OCI-LY1 (cell line): ENCODE results near the gene CDH4.

ENCODE experiments used
- H2AFZ ChIP-seq: fragments of 200-600 bp; sonication (generic), shearing (Covaris generic); 2 replicates; pipeline ENCODE4 v1.6.0; 2014; ENCODE audit warnings: antibody characterized with exemption, mild to moderate bottlenecking, low read length
- H3F3A ChIP-seq: fragments of 200-600 bp; sonication (generic), shearing (Covaris generic); 2 replicates; pipeline ENCODE4 v1.6.0; 2014; ENCODE audit warnings: mild to moderate bottlenecking, antibody characterized with exemption, low read length, moderate library complexity; ENCODE audit not compliant: insufficient read depth
- H3K27ac ChIP-seq: fragments of 200-600 bp; sonication (generic); 2 replicates; pipeline ENCODE4 v1.5.1; 2014; ENCODE audit warnings: low read length, mixed run types, mild to moderate bottlenecking, low read depth; ENCODE audit not compliant: poor library complexity, severe bottlenecking
- H3K27me3 ChIP-seq: fragments of 200-600 bp; sonication (generic); 2 replicates; pipeline ENCODE4 v1.6.0; 2014; ENCODE audit warnings: antibody characterized with exemption, mild to moderate bottlenecking, low read length, moderate library complexity; ENCODE audit not compliant: insufficient read depth
- H3K36me3 ChIP-seq: fragments of 200-600 bp; sonication (generic); 2 replicates; pipeline ENCODE4 v1.6.1; 2014; ENCODE audit warnings: mild to moderate bottlenecking, antibody characterized with exemption, low read length, moderate library complexity, mixed read lengths; ENCODE audit not compliant: insufficient read depth
- H3K4me1 ChIP-seq: fragments of 200-600 bp; sonication (generic); 2 replicates; pipeline ENCODE4 v1.5.1; 2014; ENCODE audit warnings: mild to moderate bottlenecking, low read length, moderate library complexity; ENCODE audit not compliant: insufficient read depth, severe bottlenecking
- H3K4me2 ChIP-seq: fragments of 200-600 bp; sonication (generic), shearing (Covaris generic); 2 replicates; pipeline ENCODE4 v1.6.1; 2014; ENCODE audit warnings: low read length
- H3K4me3 ChIP-seq: fragments of 200-600 bp; sonication (generic); 2 replicates; pipeline ENCODE4 v1.5.1; 2014; ENCODE audit warnings: low read length, low read depth, mild to moderate bottlenecking, mixed read lengths; ENCODE audit not compliant: poor library complexity, severe bottlenecking
- H3K79me2 ChIP-seq: fragments of 200-600 bp; shearing (Covaris generic); 2 replicates; pipeline ENCODE4 v1.6.1; 2016; ENCODE audit warnings: mixed run types, low read length, mixed read lengths; ENCODE audit not compliant: insufficient read depth
- H3K9ac ChIP-seq: fragments of 200-600 bp; sonication (generic), shearing (Covaris generic); 2 replicates; pipeline ENCODE4 v1.6.1; 2014; ENCODE audit warnings: mild to moderate bottlenecking, low read length, mixed read lengths
- H3K9me2 ChIP-seq: fragments of 200-600 bp; sonication (generic), shearing (Covaris generic); 2 replicates; pipeline ENCODE4 v1.6.1; 2014; ENCODE audit warnings: low read depth, mild to moderate bottlenecking, low read length, mixed read lengths
- H3K9me3 ChIP-seq: fragments of 200-600 bp; shearing (Covaris generic); 2 replicates; pipeline ENCODE4 v1.6.1; 2014; ENCODE audit warnings: low read length, mixed read lengths
- H4K20me1 ChIP-seq: fragments of 200-600 bp; sonication (generic), shearing (Covaris generic); 2 replicates; pipeline ENCODE4 v1.6.0; 2016; ENCODE audit warnings: mild to moderate bottlenecking, low read length; ENCODE audit not compliant: insufficient read depth
- CTCF ChIP-seq: fragments of 200-600 bp; sonication (generic), shearing (Covaris generic); IDR thresholded peaks from 2 replicates; pipeline ENCODE4 v1.5.1; 2017; ENCODE audit warnings: mild to moderate bottlenecking, antibody characterized with exemption, low read length, moderate library complexity, mixed read lengths
- EZH2 ChIP-seq: fragments of 200-600 bp; sonication (generic), shearing (Covaris generic); IDR thresholded peaks from 2 replicates; pipeline ENCODE4 v1.8.0; 2017; ENCODE audit warnings: borderline replicate concordance, mixed run types, mild to moderate bottlenecking, antibody characterized with exemption, low read length, moderate library complexity, mixed read lengths

The CDH4 gene

DNA sequence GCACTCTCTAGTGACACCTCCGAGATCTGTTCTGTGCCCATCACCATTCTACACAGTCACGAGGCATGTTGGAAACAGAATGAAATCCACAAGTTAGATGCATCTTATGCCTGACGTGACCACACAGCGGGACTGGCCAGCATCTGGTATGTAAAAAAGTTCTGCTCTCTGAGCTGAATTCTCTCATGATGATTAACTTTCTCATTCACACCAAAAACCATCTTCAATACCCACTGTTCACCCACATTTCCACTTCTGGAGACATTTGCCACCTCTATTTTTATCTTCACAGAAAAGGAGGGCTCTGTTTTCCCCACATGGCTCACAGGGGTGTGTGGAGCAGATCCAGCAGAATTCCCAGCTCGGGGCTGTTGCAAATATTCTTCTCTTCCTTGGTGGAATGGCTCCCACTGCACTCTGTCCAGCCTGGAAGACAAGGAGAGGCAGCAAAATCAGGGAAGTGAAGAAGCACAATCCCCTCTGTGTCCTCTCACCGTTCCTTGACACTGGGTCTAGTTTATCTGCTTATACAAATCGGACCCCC, 510.2 kb downstream of the CDH4 start:
- no peaks in the 10 kb centered on the region for H3K9me2 ChIP-seq
- H3K9ac ChIP-seq: no peak overlapping the region
- H3K4me2 ChIP-seq: no peak overlapping the region
- H3K36me3 ChIP-seq: no peaks in the 10 kb centered on the region
- H3F3A ChIP-seq: no peaks in the 10 kb centered on the region
- no peaks in the 10 kb centered on the region for H3K4me1 ChIP-seq
- H2AFZ ChIP-seq: no peak overlapping the region
- TF ChIP-seq EZH2 (no peak), CTCF (no peak)
- H3K79me2 ChIP-seq: no peaks in the 10 kb centered on the region
- H3K4me3 ChIP-seq: no peak overlapping the region
- no peaks in the 10 kb centered on the region for H3K27me3 ChIP-seq
- no peaks in the 10 kb centered on the region for H3K9me3 ChIP-seq
- no peak overlapping the region for H3K27ac ChIP-seq
- H4K20me1 ChIP-seq: no peaks in the 10 kb centered on the region

DNA sequence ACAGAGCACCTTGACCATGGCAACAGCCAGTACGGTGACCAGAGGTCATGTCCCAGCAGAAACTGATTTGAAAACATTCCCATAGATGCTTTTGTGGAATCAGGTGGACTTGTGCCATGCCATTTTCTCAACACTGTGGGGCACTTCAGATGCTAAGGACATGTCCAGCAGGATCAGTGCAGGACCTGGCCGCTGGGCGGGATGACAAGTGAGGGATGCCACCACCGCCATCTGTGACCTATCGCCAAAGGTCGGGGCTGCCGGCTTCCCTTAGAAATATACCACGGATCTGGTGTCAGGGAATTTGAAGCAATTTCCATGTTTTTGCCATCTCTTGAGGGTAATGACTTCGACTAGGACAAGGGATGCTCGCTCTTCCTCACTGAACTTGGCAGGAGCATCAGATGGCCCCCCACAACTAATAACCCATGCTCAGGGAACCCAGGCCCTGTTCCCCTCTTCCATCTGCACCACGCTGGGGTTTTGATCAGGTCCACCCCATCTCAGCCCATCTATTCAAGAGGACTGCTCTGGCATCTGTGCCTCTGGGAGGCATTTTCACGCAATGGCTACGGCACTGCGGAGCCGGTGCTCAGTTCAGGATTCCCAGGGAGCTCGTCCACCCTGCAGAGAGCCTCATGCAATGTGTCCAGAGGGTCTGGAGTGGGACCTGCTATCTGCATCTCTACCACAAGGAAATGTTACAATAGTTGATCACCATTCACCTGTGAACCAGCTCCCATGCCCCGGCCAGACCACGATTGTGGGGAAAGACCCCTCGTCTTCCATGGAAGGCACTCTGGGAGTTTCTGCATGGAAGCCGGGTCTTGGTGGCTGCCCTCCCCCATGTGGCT, 511.1 kb downstream of the CDH4 start:
- no peaks in the 10 kb centered on the region for H3K9me2 ChIP-seq
- H3F3A ChIP-seq: no peaks in the 10 kb centered on the region
- no peaks in the 10 kb centered on the region for H3K9me3 ChIP-seq
- no peak overlapping the region for H3K9ac ChIP-seq
- H3K27me3 ChIP-seq: no peaks in the 10 kb centered on the region
- H3K27ac ChIP-seq: no peak overlapping the region
- H3K79me2 ChIP-seq: no peaks in the 10 kb centered on the region
- no peak overlapping the region for H2AFZ ChIP-seq
- H4K20me1 ChIP-seq: no peaks in the 10 kb centered on the region
- no peak for TF ChIP-seq CTCF
- TF ChIP-seq EZH2: no peak
- no peaks in the 10 kb centered on the region for H3K36me3 ChIP-seq
- no peak overlapping the region for H3K4me3 ChIP-seq
- no peak overlapping the region for H3K4me2 ChIP-seq
- H3K4me1 ChIP-seq: no peaks in the 10 kb centered on the region

GRCh38 chr20:61763740-61764400, 511.8 kb downstream of the CDH4 start:
- no peaks in the 10 kb centered on the region for H3K79me2 ChIP-seq
- no peak overlapping the region for H2AFZ ChIP-seq
- no peaks in the 10 kb centered on the region for H3K9me3 ChIP-seq
- TF ChIP-seq CTCF: no peak
- no peak for TF ChIP-seq EZH2
- H4K20me1 ChIP-seq: no peaks in the 10 kb centered on the region
- H3F3A ChIP-seq: no peaks in the 10 kb centered on the region
- H3K27me3 ChIP-seq: no peaks in the 10 kb centered on the region
- H3K4me1 ChIP-seq: no peaks in the 10 kb centered on the region
- H3K4me2 ChIP-seq: no peak overlapping the region
- H3K9ac ChIP-seq: no peak overlapping the region
- no peak overlapping the region for H3K27ac ChIP-seq
- H3K36me3 ChIP-seq: no peaks in the 10 kb centered on the region
- H3K9me2 ChIP-seq: no peaks in the 10 kb centered on the region
- H3K4me3 ChIP-seq: no peak overlapping the region
